GM21528 (cell line): Measurements from ENCODE around the gene YIPF1.
"Not testable (repeated sequence)": the region's sequence is repeated elsewhere in the genome, so short reads cannot be mapped to it uniquely, and the experiment has no call there.

ENCODE experiments used
- ATAC-seq: cut with Tn5 transposase; IDR thresholded peaks from one replicate; pipeline ENCODE4 v1.9.1; 2021; ENCODE audit warnings: mild to moderate bottlenecking, moderate library complexity; ENCODE audit not compliant: unreplicated experiment, low FRiP score

Gene YIPF1

DNA sequence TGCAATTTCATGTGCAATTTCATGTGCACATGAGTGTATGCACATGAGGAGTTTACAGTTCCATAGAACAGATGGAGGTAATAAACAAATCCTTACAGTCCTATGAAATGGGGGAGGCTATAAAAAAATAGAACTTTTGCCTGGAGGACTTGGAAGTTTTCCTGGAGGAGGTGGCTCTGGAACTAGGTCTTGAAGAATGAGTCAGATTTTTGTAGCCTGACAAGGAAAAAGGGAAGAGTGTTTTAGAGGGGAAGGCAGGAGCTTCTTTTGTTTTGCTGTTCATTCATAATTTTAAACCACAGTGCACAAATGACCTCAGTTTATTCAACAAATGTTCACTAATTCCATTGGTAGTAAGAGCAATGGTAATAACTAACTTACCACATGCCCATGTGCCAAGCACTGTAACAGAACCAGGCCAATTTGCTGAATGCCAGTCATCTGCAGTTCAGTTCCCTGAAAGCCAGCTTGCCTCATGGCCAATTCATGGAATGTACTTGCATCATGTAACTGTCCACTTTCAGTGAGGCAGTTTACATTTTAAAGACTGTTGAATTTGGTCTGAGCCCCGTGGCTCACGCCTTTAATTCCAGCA is 7.1 kb upstream of the YIPF1 start:
- ATAC-seq = no peak

DNA sequence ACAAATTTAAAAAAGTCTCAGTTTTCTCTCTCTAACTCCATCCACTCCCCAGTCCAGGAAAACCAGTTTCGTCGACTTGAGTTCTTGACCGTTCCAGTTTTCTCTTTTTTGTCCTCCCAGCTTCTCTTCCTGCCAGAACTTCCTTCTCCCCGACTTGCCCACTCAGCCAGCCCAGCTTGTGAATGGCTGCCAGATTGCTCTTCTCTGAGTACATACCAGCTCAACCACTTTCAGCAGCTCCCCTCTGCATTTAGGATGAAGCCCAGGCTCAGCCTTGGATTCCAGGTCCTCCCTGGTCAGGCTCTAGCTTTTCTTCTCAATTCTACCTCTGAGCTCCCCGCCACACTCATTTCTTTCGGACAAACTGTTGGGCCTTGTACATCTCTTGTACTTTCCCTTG is 5.8 kb upstream of the YIPF1 start:
- no peak for ATAC-seq

GRCh38 chr1:53894644-53895043 is 5.0 kb upstream of the YIPF1 start:
- ATAC-seq = no peak

DNA sequence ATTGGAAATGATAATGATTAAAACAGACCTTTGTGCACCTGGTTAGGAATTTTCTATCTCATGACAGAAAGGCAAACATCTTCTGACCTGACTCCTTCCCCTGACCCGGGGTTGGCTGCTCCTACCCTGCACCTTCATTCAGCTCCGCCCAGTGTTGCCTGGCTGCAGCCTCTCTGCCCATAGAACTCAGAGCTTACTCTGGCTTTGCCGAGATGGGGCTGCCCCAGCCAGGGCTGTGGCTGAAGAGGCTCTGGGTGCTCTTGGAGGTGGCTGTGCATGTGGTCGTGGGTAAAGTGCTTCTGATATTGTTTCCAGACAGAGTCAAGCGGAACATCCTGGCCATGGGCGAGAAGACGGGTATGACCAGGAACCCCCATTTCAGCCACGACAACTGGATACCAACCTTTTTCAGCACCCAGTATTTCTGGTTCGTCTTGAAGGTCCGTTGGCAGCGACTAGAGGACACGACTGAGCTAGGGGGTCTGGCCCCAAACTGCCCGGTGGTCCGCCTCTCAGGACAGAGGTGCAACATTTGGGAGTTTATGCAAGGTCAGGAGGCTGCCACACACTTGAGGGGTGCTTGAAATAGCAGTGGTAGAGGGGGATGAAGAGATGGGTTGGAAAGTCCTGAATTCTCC is 4.5 kb upstream of the YIPF1 start, which contains the start of gene DIO1:
DIO1 (plus strand) TSS at position 189 of the 638 bp plus-strand sequence; CDS start at position 213, 24 bp downstream.
- no peak for ATAC-seq

DNA sequence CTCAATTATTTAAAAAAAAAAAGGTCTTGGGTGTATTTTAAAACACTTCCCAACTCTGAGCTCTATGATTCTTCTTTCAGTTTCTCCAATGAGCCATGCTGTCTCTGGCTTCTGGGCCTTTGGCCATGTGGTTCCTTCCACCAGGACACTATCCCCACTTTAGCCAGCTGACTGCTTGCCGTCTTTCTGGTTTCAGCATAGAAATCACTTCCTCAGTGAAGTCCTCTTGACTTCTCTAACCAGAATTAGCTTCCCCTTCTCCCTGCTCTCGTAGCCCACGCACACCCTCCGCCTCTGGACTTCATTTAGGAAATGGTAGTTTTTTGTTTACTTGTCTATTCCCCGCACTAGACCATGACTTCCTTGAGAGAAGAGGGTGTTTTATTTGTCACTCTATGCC is 3.3 kb upstream of the YIPF1 start:
- no peak for ATAC-seq

- ATAC-seq = no peak
These were observed 2.1 kb upstream of the YIPF1 start for GRCh38 chr1:53891678-53892077.

GRCh38 chr1:53891018-53891417 is 1.4 kb upstream of the YIPF1 start:
- ATAC-seq = no peak

DNA sequence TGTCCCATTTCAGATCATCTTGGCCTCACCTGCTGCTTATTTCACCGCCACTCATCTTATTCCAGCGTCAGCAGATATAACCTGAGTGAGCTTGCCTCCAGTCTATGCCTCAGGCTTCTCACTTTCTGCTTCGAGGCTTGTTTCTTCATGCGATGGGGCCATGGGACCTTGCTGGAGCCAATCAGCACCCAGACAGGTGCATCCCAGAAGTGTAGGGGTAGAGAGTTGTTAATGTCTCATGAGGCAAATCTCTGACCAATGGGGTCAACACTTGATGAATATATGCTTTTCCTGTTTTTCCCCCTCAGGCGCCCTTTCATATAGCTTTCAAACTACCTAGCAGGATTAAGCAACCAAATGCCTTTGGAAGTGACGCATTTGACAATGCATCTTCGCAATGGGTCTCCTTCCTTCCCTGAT is 935 bp upstream of the YIPF1 start:
- ATAC-seq = no peak

GRCh38 chr1:53888681-53889080 is 916 bp downstream of the YIPF1 start:
- no peak for ATAC-seq

GRCh38 chr1:53883600-53883999 is 6.0 kb downstream of the YIPF1 start:
- ATAC-seq = not testable (repeated sequence)

DNA sequence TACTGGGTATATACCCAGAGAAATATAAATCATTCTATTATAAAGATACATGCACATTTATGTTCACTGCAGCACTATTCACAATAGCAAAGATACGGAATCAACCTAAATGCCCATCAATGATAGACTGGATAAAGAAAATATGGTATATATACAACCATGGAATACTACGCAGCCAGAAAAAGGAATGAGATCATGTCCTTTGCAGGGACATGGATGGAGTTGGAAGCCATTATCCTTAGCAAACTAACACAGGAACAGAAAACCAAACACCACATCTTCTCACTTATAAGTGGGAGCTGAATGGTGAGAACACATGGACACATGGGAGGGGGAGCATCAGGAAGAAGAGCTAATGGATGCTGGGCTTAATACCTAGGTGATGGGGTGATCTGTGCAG is 7.7 kb downstream of the YIPF1 start:
- ATAC-seq = not testable (repeated sequence)

DNA sequence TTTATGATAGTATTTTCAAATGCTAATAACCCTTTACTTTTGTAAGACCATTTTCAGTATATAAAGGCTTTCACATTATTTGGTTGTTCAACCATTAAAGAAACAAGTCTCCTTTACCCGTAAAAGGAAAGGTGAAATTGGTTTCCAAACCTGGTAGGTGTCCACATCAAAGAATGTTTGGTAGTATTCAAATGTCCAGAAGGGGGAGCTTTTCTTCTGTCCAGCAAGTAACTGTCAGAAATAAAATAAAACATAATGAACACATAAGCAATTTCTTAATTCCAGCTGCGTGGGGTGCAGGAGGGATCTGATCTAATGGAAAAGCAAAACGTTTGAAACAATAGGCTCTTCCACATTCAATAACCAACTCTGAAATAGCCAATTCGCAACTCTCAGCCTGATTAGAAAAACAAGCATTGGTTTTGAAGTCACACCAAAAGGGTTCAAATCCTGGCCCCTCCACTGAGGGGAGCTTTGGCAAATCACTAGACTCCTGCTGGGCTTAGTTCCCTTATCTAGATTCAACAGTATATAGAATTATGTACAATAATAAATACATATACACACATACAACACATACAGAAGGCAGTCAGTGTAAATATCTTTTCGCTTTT is 11.0 kb downstream of the YIPF1 start:
- ATAC-seq = no peak

DNA sequence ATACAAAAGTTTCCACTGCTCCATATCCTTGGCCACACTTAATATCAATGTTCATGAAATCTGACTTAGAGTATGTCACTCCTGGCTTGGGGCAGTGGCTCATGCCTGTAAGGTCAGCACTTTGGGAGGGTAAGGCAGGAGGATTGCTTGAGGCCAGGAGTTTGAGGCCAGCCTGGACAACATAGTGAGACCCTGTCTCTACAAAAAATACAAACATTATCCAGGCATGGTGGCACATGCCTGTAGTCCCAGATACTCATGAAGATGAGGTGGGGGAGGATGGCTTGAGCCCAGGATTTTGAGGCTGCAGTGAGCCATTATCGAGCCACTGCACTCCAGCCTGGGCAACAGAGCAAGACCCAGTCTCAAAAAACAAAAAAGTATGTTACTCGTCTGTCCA is 14.4 kb downstream of the YIPF1 start:
- not testable (repeated sequence) for ATAC-seq

GRCh38 chr1:53871773-53872484 is 17.7 kb downstream of the YIPF1 start:
- no peak for ATAC-seq

- no peak for ATAC-seq
These were observed 18.4 kb downstream of the YIPF1 start for GRCh38 chr1:53871221-53871620.

DNA sequence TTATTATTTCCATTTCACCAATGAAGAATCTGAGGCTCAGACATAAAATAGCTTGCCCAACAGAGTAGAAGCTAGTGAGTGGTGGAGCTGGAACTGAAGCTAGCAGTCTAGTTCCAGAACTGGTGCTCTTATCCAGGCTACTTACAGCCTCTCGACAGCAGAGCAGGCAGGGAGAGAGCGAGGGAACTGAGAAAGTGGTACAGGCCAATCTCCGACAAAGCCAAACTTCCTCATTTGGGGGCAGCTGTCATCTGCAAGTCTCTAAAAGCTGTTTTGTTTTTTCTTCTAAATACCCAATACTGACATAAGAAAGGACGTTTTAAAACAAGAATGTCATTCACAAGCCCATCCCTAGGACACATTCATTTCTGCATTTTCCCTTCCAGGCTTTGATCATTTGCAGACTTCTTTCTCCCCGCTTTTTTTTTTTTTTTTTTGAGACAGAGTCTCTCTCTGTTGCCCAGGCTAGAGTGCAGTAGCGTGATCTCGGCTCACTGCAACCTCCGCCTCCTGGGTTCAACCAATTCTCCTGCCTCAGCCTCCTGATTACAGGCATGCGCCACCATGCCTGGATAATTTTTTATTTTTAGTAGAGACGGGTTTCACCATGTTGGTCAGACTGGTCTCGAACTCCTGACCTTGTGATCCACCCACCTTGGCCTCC is 20.0 kb downstream of the YIPF1 start:
- no peak for ATAC-seq

DNA sequence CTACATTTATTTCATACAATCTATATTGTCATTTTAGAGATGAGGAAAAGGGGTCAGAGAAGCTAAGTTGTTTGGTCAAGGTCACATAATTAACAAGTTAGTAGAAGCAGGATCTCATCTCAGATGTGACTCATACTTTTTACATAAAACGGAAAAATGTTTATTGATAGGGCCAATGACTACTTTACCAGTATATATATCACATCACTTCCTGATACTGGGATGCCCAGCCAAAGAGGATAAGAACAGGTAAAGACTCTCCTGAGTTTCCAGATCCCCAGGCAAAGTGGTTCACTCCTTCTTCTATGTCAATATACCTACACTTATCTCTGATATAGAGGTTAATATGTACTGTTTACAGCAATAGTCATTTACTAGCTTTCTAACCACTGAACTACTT is 21.0 kb downstream of the YIPF1 start:
- no peak for ATAC-seq

GRCh38 chr1:53862507-53862906 is 27.1 kb downstream of the YIPF1 start:
- ATAC-seq = no peak

GRCh38 chr1:53860967-53861411 is 28.6 kb downstream of the YIPF1 start:
- no peak for ATAC-seq

- no peak for ATAC-seq
These were observed 37.9 kb downstream of the YIPF1 start for GRCh38 chr1:53851571-53852285.
